Measurements from ENCODE around the gene IGSF8.
"Not testable (repeated sequence)": the region's sequence is repeated elsewhere in the genome, so short reads cannot be mapped to it uniquely, and the experiment has no call there.

IGSF8 gene

GRCh38 chr1:160114085-160114484 lies 15.7 kb upstream of the IGSF8 start:
- TF ChIP-seq CTCF (IDR thresholded peaks at IDR 0.05; ENCODE audit: borderline replicate concordance, insufficient read depth, low read depth, low read length) = no peak
- no peak overlapping the region for H3K4me3 ChIP-seq (ENCODE audit: low read depth, low read length)

GRCh38 chr1:160113407-160113806 lies 15.0 kb upstream of the IGSF8 start:
- TF ChIP-seq CTCF (IDR thresholded peaks at IDR 0.05; ENCODE audit: borderline replicate concordance, insufficient read depth, low read depth, low read length) = no peak
- no peak overlapping the region for H3K4me3 ChIP-seq (ENCODE audit: low read depth, low read length)

- no peak for TF ChIP-seq CTCF (IDR thresholded peaks at IDR 0.05; ENCODE audit: borderline replicate concordance, insufficient read depth, low read depth, low read length)
- no peak overlapping the region for H3K4me3 ChIP-seq (ENCODE audit: low read depth, low read length)
Observed at GRCh38 chr1:160112357-160112756, 13.9 kb upstream of the IGSF8 start.

- not testable (repeated sequence) for H3K4me3 ChIP-seq (ENCODE audit: low read depth, low read length)
Observed at GRCh38 chr1:160111462-160111861, 13.0 kb upstream of the IGSF8 start.

- no peak overlapping the region for H3K4me3 ChIP-seq (ENCODE audit: low read depth, low read length)
- no peak for TF ChIP-seq CTCF (IDR thresholded peaks at IDR 0.05; ENCODE audit: borderline replicate concordance, insufficient read depth, low read depth, low read length)
Observed at GRCh38 chr1:160109686-160110085, 11.3 kb upstream of the IGSF8 start.

- no peak overlapping the region for H3K4me3 ChIP-seq (ENCODE audit: low read depth, low read length)
- TF ChIP-seq CTCF (IDR thresholded peaks at IDR 0.05; ENCODE audit: borderline replicate concordance, insufficient read depth, low read depth, low read length) = peak; percentile 51; the same call in 1 of the 2 replicates
Observed at GRCh38 chr1:160108888-160109662, 10.7 kb upstream of the IGSF8 start.

GRCh38 chr1:160107512-160107911 lies 9.1 kb upstream of the IGSF8 start:
- no peak overlapping the region for H3K4me3 ChIP-seq (ENCODE audit: low read depth, low read length)
- TF ChIP-seq CTCF (IDR thresholded peaks at IDR 0.05; ENCODE audit: borderline replicate concordance, insufficient read depth, low read depth, low read length) = no peak
